Sigmoid colon (tissue), 7 donors: ENCODE measurements around the gene ATRNL1. TPM values are rescaled to one million over a fixed set of nuclear protein-coding genes. Genes with fewer than 3 reads are reported as not detected.

Experiments
- DNase-seq: peaks from one replicate; pipeline ENCODE4 v3.0.0-alpha.2; 2019
- H3K27ac ChIP-seq, 4 donors: fragments of 200-600 bp; sonication (generic); one replicate each; pipeline ENCODE4 v1.5.1; 2016 to 2019; ENCODE audit warnings: mild to moderate bottlenecking in 1 of 4
- H3K27me3 ChIP-seq, 3 donors: fragments of 200-600 bp; sonication (generic); one replicate each; pipeline ENCODE4 v1.5.1; 2019; ENCODE audit warnings: mild to moderate bottlenecking in 1 of 3
- H3K36me3 ChIP-seq, 4 donors: fragments of 200-600 bp; sonication (generic); one replicate each; pipeline ENCODE4 v1.5.1; 2016 to 2019
- H3K4me1 ChIP-seq, 4 donors: fragments of 200-600 bp; sonication (generic); one replicate each; pipeline ENCODE4 v1.5.1; 2017 to 2019
- H3K4me3 ChIP-seq, 4 donors: fragments of 200-600 bp; sonication (generic); one replicate each; pipeline ENCODE4 v1.5.1; 2017 to 2019; ENCODE audit warnings: mild to moderate bottlenecking in 2 of 4, moderate library complexity in 1 of 4
- H3K9me3 ChIP-seq, 4 donors: fragments of 200-600 bp in 3 of 4; sonication (generic) in 3 of 4; one replicate each; pipeline versions ENCODE4 v1.5.1 to v1.6.1; 2013 to 2019
- EP300 ChIP-seq, 4 donors: sonication (generic); formaldehyde crosslinking; IDR thresholded peaks; one replicate each; pipeline ENCODE4 v1.6.1; 2017; ENCODE audit warnings: antibody characterized with exemption in 4 of 4
- POLR2A ChIP-seq, 2 donors: fragments of 450-650 bp; IDR thresholded peaks; one replicate each; pipeline ENCODE4 v1.6.1; 2016; ENCODE audit warnings: antibody characterized with exemption in 2 of 2, mild to moderate bottlenecking in 2 of 2, moderate library complexity in 2 of 2
- POLR2AphosphoS5 ChIP-seq, 4 donors: sonication (generic); formaldehyde crosslinking; IDR thresholded peaks; one replicate each; pipeline ENCODE4 v1.6.1; 2017; ENCODE audit warnings: antibody characterized with exemption in 4 of 4
- WGBS, 2 donors: extraction: QIAGEN DNeasy Blood & Tissue Kit; methylation state at CpG; one replicate each; pipeline ENCODE4 v1.1.7; 2013; 5-methylcytosine and 5-hydroxymethylcytosine counted together
- intact Hi-C: fragments of 100-400 bp; cut with DNase I; formaldehyde crosslinking; loops from one replicate; pipeline ENCODE4 v1.15.1; 2023
- polyA plus RNA-seq, 3 donors: library from polyadenylated mRNA; stranded (reverse); fragments of 200-250 nt; gene quantifications; one replicate each; pipeline ENCODE4 v1.2.3, GENCODE V29; 2013
- total RNA-seq, 4 donors: library from RNA; depleted of rRNA; stranded (reverse); fragments of >200 nt; gene quantifications; one replicate each; pipeline ENCODE4 v1.1.0, GENCODE V29; 2016
- TF ChIP-seq, protein P1 (sequence below), 4 experiments: fragments of 450-650 bp in 3 of 4; fragments of 200-600 bp in 1 of 4; IDR thresholded peaks; one replicate each; pipeline ENCODE4 v1.5.1; 2016 to 2019; ENCODE audit warnings: antibody characterized with exemption in 4 of 4, mild to moderate bottlenecking in 3 of 4, moderate library complexity in 2 of 4
- donor health status: healthy with polysubstance abuse.
- donor health status: Bipolar disorder and iron deficiency.
- donor health status: healthy.

Gene ATRNL1
- total and polyA plus RNA-seq, 7 donors, result 0.57 to 17.3 (median 6.9) TPM; not detected in 1

DNA sequence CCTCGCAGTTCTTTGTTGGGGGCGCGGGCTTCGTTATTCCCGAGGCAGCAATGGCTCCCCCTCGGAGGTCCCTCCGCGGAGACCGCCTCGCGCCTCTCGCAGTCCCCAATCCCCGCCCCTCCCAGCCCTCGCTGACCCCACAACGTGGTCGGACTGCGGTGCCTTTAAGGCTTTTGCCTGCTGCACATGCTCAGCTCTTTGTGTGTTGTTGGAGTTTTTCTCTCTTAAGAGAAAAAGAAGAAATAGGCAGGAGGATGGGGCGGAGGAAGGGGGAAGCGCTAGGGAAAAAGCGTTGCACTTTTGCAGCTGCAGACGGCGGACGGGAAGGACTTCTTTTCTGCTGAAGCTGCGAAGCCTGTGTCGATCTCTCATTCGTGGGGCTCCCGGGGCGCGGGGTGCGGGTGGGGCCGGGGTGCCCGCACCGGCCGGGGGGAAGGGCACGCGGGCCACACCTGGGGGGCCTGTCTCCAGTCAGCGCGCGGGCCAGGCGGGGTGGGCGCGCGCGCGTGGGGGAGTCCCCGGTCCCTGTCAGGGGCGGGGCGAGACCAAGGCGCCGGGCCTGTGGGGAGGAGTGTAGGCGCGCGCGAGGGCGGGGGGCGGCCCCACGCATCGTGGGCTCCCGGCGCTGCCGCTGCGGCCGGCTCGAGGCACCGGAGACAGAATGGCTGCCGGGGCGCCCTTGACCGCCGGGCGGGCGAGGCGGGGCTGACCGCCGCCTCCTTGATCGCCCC lies 445 bp upstream of the ATRNL1 start:
- Histone ChIP-seq H3K9me3 (no peaks in the 10 kb centered on the region), H3K27ac (peak overlapping the region; percentile 19 to 76 (median 68)), H3K4me1 (peaks cover 0 to 27% (median 21%) of the 10 kb centered on the region in 4 donors), H3K4me3 (peak overlapping the region; percentile 42 to 79 (median 57)), H3K27me3 (peaks cover 0 to 20% (median 14%) of the 10 kb centered on the region in 3 donors), H3K36me3 (no peaks in the 10 kb centered on the region)
- 1% methylated on average over 75 of the region's 75 CpGs for WGBS, 2 donors
- TF ChIP-seq EP300 (IDR thresholded peaks at IDR 0.05), result no peak
- TF ChIP-seq, protein P1, sequence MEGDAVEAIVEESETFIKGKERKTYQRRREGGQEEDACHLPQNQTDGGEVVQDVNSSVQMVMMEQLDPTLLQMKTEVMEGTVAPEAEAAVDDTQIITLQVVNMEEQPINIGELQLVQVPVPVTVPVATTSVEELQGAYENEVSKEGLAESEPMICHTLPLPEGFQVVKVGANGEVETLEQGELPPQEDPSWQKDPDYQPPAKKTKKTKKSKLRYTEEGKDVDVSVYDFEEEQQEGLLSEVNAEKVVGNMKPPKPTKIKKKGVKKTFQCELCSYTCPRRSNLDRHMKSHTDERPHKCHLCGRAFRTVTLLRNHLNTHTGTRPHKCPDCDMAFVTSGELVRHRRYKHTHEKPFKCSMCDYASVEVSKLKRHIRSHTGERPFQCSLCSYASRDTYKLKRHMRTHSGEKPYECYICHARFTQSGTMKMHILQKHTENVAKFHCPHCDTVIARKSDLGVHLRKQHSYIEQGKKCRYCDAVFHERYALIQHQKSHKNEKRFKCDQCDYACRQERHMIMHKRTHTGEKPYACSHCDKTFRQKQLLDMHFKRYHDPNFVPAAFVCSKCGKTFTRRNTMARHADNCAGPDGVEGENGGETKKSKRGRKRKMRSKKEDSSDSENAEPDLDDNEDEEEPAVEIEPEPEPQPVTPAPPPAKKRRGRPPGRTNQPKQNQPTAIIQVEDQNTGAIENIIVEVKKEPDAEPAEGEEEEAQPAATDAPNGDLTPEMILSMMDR (IDR thresholded peaks at IDR 0.05), result no peak
- TF ChIP-seq POLR2AphosphoS5 (IDR thresholded peaks at IDR 0.05), result no peak
- TF ChIP-seq POLR2A (IDR thresholded peaks at IDR 0.05), result no peak
- intact Hi-C loops, result no loop called here
- DNase-seq, result no peak

DNA sequence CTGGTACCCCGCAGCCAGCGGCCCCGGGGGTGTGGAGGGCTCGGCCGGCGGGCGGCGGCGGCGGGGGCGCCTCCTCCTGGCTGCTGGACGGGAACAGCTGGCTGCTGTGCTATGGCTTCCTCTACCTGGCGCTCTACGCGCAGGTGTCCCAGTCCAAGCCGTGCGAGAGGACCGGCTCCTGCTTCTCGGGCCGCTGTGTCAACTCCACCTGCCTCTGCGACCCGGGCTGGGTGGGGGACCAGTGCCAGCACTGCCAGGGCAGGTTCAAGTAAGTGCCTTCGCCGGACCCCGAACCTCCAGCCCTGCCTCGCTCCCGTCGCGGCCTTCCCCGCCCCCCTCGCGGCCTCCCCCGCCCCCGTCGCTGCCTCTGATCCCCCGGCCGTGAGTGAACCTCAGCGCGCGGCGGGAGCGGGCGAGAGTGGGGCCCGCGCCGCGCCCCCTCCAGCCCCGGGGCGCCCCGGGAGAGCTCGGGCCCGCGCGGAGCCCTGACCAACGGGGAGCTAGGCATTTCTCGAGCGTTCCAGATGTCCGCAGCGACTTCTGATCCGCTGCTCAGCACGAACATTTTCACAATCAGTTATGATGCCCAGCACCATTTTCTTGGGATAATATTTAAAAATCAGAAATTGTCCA lies 727 bp downstream of the ATRNL1 start:
- DNase-seq, result no peak
- H3K27me3 ChIP-seq, result peaks cover 0 to 20% (median 14%) of the 10 kb centered on the region in 3 donors
- no peak for TF ChIP-seq POLR2AphosphoS5 (IDR thresholded peaks at IDR 0.05)
- TF ChIP-seq EP300 (IDR thresholded peaks at IDR 0.05), result no peak
- TF ChIP-seq, protein P1 (IDR thresholded peaks at IDR 0.05), result no peak
- TF ChIP-seq POLR2A (IDR thresholded peaks at IDR 0.05), result no peak
- H3K4me1 ChIP-seq, result peaks cover 0 to 27% (median 21%) of the 10 kb centered on the region in 4 donors
- WGBS, 2 donors, result 2% methylated on average over 61 of the region's 61 CpGs
- peak overlapping the region; percentile 19 to 76 (median 68) for H3K27ac ChIP-seq
- H3K36me3 ChIP-seq, result no peaks in the 10 kb centered on the region
- intact Hi-C loops, result no loop called here
- no peaks in the 10 kb centered on the region for H3K9me3 ChIP-seq
- H3K4me3 ChIP-seq, result peak overlapping the region; percentile 42 to 79 (median 57)

DNA sequence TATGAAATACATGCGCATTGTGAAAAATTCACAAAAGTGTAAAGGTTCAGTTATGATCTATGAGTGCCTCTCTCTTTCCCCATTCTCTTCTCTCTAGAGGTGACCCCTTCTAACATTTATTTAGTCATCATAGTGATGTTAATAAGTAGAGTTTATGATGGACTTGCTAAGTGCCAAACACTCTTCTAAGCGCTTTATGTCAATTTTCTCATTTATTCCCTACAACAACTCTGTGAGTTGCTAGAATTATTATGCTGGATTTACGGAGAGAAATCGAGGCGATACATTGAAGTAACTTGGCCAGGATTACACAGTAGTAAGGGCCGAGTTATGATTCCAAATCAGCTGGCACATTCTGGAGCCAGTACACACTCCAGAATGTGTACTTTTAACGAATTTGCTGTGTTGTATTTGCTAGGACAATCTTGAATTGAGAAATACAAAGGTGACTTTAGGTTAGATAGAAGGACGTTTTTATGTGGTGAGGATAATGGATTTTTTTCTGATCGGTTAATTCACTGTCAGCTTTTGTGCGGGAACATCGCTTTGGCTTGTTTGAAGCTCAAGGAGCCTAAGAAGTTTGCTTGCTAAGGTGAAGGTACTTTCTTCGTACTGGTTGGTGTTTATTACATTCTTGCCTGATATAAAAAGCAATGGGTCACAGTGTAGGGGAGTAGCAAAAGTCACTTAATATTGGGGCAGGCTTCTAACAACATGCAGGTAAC lies 1.4 kb downstream of the ATRNL1 start:
- TF ChIP-seq EP300 (IDR thresholded peaks at IDR 0.05) (no peak), POLR2AphosphoS5 (IDR thresholded peaks at IDR 0.05) (peak in 1 of 4 donors; percentile 9), POLR2A (IDR thresholded peaks at IDR 0.05) (no peak)
- TF ChIP-seq, protein P1 (IDR thresholded peaks at IDR 0.05), result no peak
- no peaks in the 10 kb centered on the region for H3K9me3 ChIP-seq
- no peak overlapping the region for H3K27ac ChIP-seq
- intact Hi-C loops, result no loop called here
- H3K27me3 ChIP-seq, result peaks cover 0 to 20% (median 14%) of the 10 kb centered on the region in 3 donors
- H3K36me3 ChIP-seq, result no peaks in the 10 kb centered on the region
- H3K4me1 ChIP-seq, result peaks cover 0 to 27% (median 21%) of the 10 kb centered on the region in 4 donors
- 41 to 53% methylated on average over 12 of the region's 12 CpGs for WGBS, 2 donors
- H3K4me3 ChIP-seq, result peak overlapping the region in 3 of 4 donors; percentile 49 to 79 (median 65)
- DNase-seq, result no peak

DNA sequence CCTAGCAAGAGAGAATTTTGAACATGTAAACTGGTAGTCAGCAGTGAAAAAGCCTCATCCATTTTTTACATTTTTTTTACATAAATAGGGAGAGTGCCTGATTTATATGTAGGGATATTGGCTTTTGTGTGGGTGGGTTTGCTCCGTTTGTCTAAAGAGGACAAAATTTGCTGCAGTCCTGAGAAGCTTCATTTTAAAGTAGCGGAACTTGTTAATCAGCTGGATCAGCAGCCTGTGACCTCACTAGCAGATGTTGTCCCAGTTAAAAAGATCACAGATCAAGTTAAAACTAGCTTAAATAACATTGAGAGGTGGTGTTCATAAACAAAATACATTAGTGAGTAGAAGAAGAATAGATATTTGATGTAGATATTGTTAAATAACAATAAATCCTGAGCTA lies 2.6 kb downstream of the ATRNL1 start:
- intact Hi-C loops, result no loop called here
- peaks cover 0 to 27% (median 21%) of the 10 kb centered on the region in 4 donors for H3K4me1 ChIP-seq
- H3K4me3 ChIP-seq, result no peak overlapping the region
- H3K36me3 ChIP-seq, result no peaks in the 10 kb centered on the region
- H3K27ac ChIP-seq, result no peak overlapping the region
- 61 to 67% methylated on average over 2 of the region's 2 CpGs for WGBS, 2 donors
- DNase-seq, result no peak
- H3K9me3 ChIP-seq, result no peaks in the 10 kb centered on the region
- peaks cover 0 to 20% (median 14%) of the 10 kb centered on the region in 3 donors for H3K27me3 ChIP-seq
- no peak for TF ChIP-seq POLR2A (IDR thresholded peaks at IDR 0.05)
- TF ChIP-seq POLR2AphosphoS5 (IDR thresholded peaks at IDR 0.05), result no peak
- no peak for TF ChIP-seq EP300 (IDR thresholded peaks at IDR 0.05)
- TF ChIP-seq, protein P1 (IDR thresholded peaks at IDR 0.05), result no peak
